Sciatic nerve (tissue), 2 donors: ENCODE measurements around the gene RBM42. TPM values are rescaled to one million over a fixed set of nuclear protein-coding genes. Genes with fewer than 3 reads are reported as not detected.
A peak's percentile ranks its signal among the peaks of the same experiment; 100 is the strongest.

Experiments used
- ATAC-seq: fragments of 200-7000 bp; cut with Tn5 transposase; one replicate; pipeline ENCODE4 v1.9.1; 2020; ENCODE audit warnings: mild to moderate bottlenecking, moderate library complexity
- DNase-seq: peaks from one replicate; pipeline ENCODE4 v3.0.0-alpha.2; 2020; ENCODE audit warnings: low spot score
- intact Hi-C: fragments of 100-400 bp; cut with DNase I; formaldehyde crosslinking; loops from one replicate; pipeline ENCODE4 v1.14.2; 2022
- total RNA-seq: library from RNA; stranded (reverse); fragmentation: NEBNext Ultra II Directional; extraction: Animal tissue kit (Norgen Biotek cat#: 25700); gene quantifications from one replicate; pipeline ENCODE4 v1.2.1, GENCODE V29; 2021
- donor health status: DM: no; HTN: no; CAD: no.
- donor health status: DM: no; HTN: no; CAD: no.

The RBM42 gene
- total RNA-seq, 1 donor from 2014 or later = 56.7 TPM

DNA sequence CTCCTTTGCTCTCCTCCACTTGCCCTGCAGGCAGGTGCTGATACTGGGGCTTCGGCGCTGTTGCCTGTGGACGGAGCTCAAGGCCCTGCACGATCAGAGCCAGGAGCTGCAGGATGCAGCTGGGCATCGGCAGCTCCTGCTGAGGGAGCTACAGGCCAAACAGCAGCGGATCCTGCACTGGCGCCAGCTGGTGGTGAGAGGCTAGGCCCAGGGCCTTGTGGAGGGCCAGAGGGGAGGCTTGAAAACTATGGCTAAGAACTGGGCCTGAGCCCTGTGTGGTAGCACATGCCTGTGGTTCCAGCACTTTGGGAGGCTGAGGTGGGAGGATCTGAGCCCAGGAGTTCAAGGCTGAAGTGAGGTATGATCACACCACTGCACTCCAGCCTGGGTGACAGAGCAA lies 10.0 kb upstream of the RBM42 start:
- intact Hi-C loops = no loop called here
- ATAC-seq = no peak

GRCh38 chr19:35619290-35619923 lies 9.4 kb upstream of the RBM42 start:
- ATAC-seq (no peak), DNase-seq (no peak)
- intact Hi-C loops = no loop called here

More for the DNA sequence above, 10.0 kb upstream of the RBM42 start:
- DNase-seq = no peak

- intact Hi-C loops = no loop called here
- DNase-seq (no peak), ATAC-seq (no peak)
Measured at GRCh38 chr19:35620001-35620400, 8.8 kb upstream of the RBM42 start.

GRCh38 chr19:35621708-35622107 lies 7.1 kb upstream of the RBM42 start:
- no peak for ATAC-seq
- DNase-seq = no peak
- intact Hi-C loops = no loop called here

DNA sequence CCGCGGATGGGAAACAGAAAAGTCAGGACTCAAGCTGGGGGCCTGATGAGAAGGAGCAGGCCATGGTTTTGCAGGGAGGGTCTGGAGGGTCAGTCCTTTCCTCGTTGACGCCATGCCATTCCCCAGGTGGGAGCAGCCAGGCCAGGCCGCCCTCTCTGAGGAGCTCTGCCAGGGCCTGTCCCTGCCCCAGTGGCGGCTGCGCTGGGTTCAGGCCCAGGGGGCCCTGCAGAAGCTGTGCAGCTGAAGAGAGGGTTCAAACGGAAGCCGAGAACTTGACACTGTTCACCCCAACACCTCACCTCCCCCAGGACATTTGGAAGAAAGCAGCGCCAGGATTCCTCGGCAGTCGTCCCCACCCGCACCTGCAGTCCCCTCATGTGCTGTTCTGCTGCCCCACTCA lies 6.1 kb upstream of the RBM42 start:
- intact Hi-C loops = no loop called here
- DNase-seq = no peak
- ATAC-seq = no peak

- no peak for ATAC-seq
- DNase-seq = no peak
- intact Hi-C loops = no loop called here
Measured at GRCh38 chr19:35623327-35624010, 5.4 kb upstream of the RBM42 start.

DNA sequence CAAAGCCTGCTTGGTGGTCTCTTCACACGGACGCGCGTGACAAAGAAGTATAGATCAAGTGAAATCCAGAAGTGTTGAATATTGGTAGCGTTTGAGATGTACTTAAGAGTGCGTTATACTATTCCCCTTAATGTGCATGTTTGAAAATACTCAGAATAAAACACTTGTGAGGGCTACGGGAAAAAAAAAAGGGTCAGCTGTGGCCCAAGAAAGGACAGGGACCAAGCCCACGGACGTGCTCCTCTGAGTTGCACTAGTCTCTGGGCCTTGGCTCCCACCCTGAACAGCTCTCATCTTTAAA lies 622 bp upstream of the RBM42 start:
- intact Hi-C loops = no loop called here
- ATAC-seq (no peak), DNase-seq (no peak)

- peak; percentile 1 for ATAC-seq
- intact Hi-C loops = no loop called here
- DNase-seq = no peak
Measured at GRCh38 chr19:35629332-35629633, 447 bp downstream of the RBM42 start.

GRCh38 chr19:35633727-35634440 lies 5.0 kb downstream of the RBM42 start:
- ATAC-seq (no peak), DNase-seq (no peak)
- intact Hi-C loops = no loop called here

GRCh38 chr19:35636651-35637050 lies 7.8 kb downstream of the RBM42 start:
- intact Hi-C loops = no loop called here
- DNase-seq (no peak), ATAC-seq (no peak)

- intact Hi-C loops = no loop called here
- no peak for DNase-seq
- no peak for ATAC-seq
Measured at GRCh38 chr19:35637165-35637564, 8.3 kb downstream of the RBM42 start.

DNA sequence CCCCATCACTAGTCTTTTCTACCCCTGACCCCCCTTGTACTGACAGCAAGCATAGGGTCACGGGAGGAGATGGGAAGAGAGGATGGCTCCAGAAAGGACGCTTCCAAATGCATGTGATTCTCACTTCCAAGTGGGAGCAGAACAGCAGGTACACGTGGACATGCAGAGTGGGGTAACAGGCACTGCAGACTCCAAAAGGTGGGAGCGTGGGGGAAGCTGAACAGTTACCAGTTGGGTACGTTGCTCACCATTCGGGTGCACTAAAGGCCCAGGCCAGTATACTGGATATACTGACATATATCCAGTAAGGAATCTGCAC lies 10.4 kb downstream of the RBM42 start:
- intact Hi-C loops = no loop called here
- no peak for ATAC-seq
- no peak for DNase-seq

GRCh38 chr19:35639863-35640262 lies 11.0 kb downstream of the RBM42 start:
- intact Hi-C loops = no loop called here
- ATAC-seq = no peak

GRCh38 chr19:35641515-35642151 lies 12.8 kb downstream of the RBM42 start, which contains the start of gene ETV2:
TSS of gene ETV2 (plus strand) at chr19:35641745. CDS start at chr19:35642461, 716 bp downstream.
- intact Hi-C loops = no loop called here
- DNase-seq (no peak), ATAC-seq (no peak)

More at GRCh38 chr19:35639863-35640262, 11.0 kb downstream of the RBM42 start:
- no peak for DNase-seq

- ATAC-seq (no peak), DNase-seq (no peak)
- intact Hi-C loops = no loop called here
Measured at GRCh38 chr19:35642312-35642711, 13.5 kb downstream of the RBM42 start.

- DNase-seq = peak; percentile 72
- intact Hi-C loops = no loop called here
- ATAC-seq = no peak
Measured at GRCh38 chr19:35642798-35643254, 14.0 kb downstream of the RBM42 start.

DNA sequence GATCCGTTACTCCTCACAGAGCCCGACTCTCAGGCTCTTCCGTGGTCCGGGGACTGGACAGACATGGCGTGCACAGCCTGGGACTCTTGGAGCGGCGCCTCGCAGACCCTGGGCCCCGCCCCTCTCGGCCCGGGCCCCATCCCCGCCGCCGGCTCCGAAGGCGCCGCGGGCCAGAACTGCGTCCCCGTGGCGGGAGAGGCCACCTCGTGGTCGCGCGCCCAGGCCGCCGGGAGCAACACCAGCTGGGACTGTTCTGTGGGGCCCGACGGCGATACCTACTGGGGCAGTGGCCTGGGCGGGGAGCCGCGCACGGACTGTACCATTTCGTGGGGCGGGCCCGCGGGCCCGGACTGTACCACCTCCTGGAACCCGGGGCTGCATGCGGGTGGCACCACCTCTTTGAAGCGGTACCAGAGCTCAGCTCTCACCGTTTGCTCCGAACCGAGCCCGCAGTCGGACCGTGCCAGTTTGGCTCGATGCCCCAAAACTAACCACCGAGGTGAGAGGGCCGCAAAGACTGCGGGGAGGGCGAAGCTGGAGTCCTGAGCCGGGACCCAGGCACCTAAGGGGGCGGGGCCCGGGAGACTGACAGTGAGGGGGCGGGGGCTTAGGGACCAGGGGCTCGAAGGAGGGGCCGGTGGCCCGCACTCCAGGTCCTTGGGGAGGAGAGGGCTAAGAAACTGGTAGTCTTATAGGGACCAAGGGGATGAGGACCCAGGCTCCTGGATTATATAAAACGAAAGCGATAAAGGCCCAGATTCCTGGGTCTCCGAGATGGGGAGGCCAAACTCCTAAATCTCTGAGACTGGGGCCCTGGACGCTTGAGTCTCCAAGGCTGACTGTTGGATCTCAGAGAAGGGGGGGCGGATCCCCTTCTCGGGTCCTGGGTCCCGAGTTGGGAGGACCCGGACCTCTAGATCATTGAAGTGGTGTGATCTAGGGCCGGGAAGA lies 14.7 kb downstream of the RBM42 start:
- ATAC-seq (peak; percentile 61), DNase-seq (peak; percentile 85)
- intact Hi-C loops = no loop called here

GRCh38 chr19:35644206-35644986 lies 15.6 kb downstream of the RBM42 start:
- intact Hi-C loops = no loop called here
- peak; percentile 95 for ATAC-seq
- peak; percentile 95 for DNase-seq
